ENCODE results near the gene LPCAT1.

The LPCAT1 gene

GRCh38 chr5:1526190-1526631 is 2.5 kb upstream of the LPCAT1 start:
- TF ChIP-seq TOX (CRISPR knock-in tag; IDR thresholded peaks at IDR 0.05; ENCODE audit: borderline replicate concordance) (no peak), ISL1 (CRISPR knock-in tag; IDR thresholded peaks at IDR 0.05) (no peak), SNAI2 (CRISPR knock-in tag; IDR thresholded peaks at IDR 0.05) (no peak), ZFP3 (CRISPR knock-in tag; IDR thresholded peaks at IDR 0.05) (no peak), CSDC2 (CRISPR knock-in tag; IDR thresholded peaks at IDR 0.05) (no peak), BACH2 (CRISPR knock-in tag; IDR thresholded peaks at IDR 0.05; ENCODE audit: borderline replicate concordance) (no peak)
- TF ChIP-seq, protein P1, sequence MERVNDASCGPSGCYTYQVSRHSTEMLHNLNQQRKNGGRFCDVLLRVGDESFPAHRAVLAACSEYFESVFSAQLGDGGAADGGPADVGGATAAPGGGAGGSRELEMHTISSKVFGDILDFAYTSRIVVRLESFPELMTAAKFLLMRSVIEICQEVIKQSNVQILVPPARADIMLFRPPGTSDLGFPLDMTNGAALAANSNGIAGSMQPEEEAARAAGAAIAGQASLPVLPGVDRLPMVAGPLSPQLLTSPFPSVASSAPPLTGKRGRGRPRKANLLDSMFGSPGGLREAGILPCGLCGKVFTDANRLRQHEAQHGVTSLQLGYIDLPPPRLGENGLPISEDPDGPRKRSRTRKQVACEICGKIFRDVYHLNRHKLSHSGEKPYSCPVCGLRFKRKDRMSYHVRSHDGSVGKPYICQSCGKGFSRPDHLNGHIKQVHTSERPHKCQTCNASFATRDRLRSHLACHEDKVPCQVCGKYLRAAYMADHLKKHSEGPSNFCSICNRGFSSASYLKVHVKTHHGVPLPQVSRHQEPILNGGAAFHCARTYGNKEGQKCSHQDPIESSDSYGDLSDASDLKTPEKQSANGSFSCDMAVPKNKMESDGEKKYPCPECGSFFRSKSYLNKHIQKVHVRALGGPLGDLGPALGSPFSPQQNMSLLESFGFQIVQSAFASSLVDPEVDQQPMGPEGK (CRISPR knock-in tag; IDR thresholded peaks at IDR 0.05; ENCODE audit: borderline replicate concordance): no peak
- TF ChIP-seq, protein P2, sequence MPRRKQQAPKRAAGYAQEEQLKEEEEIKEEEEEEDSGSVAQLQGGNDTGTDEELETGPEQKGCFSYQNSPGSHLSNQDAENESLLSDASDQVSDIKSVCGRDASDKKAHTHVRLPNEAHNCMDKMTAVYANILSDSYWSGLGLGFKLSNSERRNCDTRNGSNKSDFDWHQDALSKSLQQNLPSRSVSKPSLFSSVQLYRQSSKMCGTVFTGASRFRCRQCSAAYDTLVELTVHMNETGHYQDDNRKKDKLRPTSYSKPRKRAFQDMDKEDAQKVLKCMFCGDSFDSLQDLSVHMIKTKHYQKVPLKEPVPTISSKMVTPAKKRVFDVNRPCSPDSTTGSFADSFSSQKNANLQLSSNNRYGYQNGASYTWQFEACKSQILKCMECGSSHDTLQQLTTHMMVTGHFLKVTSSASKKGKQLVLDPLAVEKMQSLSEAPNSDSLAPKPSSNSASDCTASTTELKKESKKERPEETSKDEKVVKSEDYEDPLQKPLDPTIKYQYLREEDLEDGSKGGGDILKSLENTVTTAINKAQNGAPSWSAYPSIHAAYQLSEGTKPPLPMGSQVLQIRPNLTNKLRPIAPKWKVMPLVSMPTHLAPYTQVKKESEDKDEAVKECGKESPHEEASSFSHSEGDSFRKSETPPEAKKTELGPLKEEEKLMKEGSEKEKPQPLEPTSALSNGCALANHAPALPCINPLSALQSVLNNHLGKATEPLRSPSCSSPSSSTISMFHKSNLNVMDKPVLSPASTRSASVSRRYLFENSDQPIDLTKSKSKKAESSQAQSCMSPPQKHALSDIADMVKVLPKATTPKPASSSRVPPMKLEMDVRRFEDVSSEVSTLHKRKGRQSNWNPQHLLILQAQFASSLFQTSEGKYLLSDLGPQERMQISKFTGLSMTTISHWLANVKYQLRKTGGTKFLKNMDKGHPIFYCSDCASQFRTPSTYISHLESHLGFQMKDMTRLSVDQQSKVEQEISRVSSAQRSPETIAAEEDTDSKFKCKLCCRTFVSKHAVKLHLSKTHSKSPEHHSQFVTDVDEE (CRISPR knock-in tag; IDR thresholded peaks at IDR 0.05): no peak
- TF ChIP-seq, protein P3, sequence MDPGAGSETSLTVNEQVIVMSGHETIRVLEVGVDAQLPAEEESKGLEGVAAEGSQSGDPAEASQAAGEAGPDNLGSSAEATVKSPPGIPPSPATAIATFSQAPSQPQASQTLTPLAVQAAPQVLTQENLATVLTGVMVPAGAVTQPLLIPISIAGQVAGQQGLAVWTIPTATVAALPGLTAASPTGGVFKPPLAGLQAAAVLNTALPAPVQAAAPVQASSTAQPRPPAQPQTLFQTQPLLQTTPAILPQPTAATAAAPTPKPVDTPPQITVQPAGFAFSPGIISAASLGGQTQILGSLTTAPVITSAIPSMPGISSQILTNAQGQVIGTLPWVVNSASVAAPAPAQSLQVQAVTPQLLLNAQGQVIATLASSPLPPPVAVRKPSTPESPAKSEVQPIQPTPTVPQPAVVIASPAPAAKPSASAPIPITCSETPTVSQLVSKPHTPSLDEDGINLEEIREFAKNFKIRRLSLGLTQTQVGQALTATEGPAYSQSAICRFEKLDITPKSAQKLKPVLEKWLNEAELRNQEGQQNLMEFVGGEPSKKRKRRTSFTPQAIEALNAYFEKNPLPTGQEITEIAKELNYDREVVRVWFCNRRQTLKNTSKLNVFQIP (CRISPR knock-in tag; IDR thresholded peaks at IDR 0.05; ENCODE audit: borderline replicate concordance, low read depth): no peak
- ATAC-seq: no peak

DNA sequence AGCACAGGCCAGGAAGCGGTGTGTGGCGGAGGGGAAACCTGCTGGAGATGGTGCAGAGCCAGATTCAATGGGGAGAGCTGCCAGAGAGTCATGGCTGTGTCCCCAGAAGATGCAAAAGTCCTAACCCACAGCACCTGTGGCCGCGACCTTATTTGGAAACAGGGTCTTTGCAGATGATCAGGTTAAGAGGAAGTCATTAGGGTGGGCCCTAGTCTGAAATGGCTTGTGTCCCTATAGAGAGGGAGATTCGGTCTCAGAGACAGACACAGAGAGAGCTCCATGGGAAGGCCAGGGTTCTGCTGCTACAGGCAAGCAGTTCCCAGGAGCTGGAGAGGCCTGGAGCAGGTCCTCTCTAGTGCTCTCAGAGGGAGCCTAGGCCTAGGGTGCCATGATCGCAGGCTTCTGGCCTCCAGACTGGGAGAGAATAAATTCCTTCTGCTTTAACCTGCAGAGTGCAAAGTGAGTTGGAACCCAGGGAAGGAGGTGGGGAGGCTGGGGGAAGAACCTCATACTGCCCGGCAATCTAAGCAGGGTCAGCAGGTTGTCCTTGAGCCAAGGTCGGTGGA is 1.9 kb upstream of the LPCAT1 start:
- no peak for ATAC-seq
- TF ChIP-seq ZNF70 (CRISPR knock-in tag; IDR thresholded peaks at IDR 0.05) (no peak), OSR1 (CRISPR knock-in tag; IDR thresholded peaks at IDR 0.05) (no peak), GLIS3 (CRISPR knock-in tag; IDR thresholded peaks at IDR 0.05) (no peak), BACH2 (CRISPR knock-in tag; IDR thresholded peaks at IDR 0.05; ENCODE audit: borderline replicate concordance) (no peak), SNAI2 (CRISPR knock-in tag; IDR thresholded peaks at IDR 0.05) (no peak), ZFP30 (CRISPR knock-in tag; IDR thresholded peaks at IDR 0.05) (no peak), ZC3H10 (CRISPR knock-in tag; IDR thresholded peaks at IDR 0.05) (no peak), TOX (CRISPR knock-in tag; IDR thresholded peaks at IDR 0.05; ENCODE audit: borderline replicate concordance) (no peak), CSDC2 (CRISPR knock-in tag; IDR thresholded peaks at IDR 0.05) (no peak), ZNF8 (CRISPR knock-in tag; IDR thresholded peaks at IDR 0.05) (no peak), ZNF565 (CRISPR knock-in tag; conservative IDR thresholded peaks at IDR 0.05; ENCODE audit: low read depth) (no peak)
- TF ChIP-seq, protein P4, sequence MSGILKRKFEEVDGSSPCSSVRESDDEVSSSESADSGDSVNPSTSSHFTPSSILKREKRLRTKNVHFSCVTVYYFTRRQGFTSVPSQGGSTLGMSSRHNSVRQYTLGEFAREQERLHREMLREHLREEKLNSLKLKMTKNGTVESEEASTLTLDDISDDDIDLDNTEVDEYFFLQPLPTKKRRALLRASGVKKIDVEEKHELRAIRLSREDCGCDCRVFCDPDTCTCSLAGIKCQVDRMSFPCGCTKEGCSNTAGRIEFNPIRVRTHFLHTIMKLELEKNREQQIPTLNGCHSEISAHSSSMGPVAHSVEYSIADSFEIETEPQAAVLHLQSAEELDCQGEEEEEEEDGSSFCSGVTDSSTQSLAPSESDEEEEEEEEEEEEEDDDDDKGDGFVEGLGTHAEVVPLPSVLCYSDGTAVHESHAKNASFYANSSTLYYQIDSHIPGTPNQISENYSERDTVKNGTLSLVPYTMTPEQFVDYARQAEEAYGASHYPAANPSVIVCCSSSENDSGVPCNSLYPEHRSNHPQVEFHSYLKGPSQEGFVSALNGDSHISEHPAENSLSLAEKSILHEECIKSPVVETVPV (CRISPR knock-in tag; IDR thresholded peaks at IDR 0.05): no peak
- TF ChIP-seq, protein P3 (CRISPR knock-in tag; IDR thresholded peaks at IDR 0.05; ENCODE audit: borderline replicate concordance, low read depth): no peak
- TF ChIP-seq, protein P5, sequence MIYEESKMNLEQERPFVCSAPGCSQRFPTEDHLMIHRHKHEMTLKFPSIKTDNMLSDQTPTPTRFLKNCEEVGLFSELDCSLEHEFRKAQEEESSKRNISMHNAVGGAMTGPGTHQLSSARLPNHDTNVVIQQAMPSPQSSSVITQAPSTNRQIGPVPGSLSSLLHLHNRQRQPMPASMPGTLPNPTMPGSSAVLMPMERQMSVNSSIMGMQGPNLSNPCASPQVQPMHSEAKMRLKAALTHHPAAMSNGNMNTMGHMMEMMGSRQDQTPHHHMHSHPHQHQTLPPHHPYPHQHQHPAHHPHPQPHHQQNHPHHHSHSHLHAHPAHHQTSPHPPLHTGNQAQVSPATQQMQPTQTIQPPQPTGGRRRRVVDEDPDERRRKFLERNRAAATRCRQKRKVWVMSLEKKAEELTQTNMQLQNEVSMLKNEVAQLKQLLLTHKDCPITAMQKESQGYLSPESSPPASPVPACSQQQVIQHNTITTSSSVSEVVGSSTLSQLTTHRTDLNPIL (CRISPR knock-in tag; IDR thresholded peaks at IDR 0.05; ENCODE audit: low read depth): no peak
